ENCODE data around the gene ARHGAP28. TPM values are rescaled to one million over a fixed set of nuclear protein-coding genes. Genes with fewer than 3 reads are reported as not detected.

Gene ARHGAP28
- total RNA-seq, 1 experiment from 2014 or later: 1.9 TPM

DNA sequence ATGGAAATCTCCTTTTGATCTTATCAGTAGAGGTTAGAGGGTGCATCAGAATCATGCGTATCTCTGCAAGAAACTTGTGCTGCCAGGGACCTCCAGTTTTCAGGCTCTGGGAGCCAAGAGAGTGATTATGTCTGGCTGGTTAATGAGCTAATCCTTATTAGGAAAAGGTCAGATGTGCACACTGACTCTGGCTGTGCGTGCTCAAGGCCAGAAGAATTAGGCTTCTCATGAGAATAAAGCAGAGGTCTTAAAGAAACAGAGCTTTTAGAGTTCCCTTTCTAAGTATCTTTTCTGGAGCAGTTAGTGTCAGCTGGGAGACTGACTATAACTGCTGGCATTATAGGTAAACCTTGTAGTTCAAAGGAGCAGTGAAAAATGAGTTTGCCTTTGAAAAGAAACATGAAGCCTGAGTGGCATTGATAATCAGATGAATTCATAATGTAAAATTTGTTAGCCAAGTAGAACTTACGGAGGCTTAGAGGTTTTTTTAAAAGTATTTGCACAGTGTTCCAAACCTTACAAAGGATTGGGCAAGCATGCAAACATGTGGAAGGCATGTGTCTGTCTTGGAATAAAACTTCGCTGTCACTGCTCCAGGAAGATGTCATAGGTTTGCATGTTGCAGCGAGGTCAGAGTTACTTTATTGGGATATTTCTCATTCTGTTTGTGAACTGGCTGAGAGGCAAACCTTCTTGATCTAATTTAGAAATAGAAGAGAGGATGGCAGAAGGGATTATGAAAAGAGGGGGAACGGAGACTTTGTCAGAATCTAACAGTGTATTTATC is 151.7 kb downstream of the ARHGAP28 start:
- H3K27me3 ChIP-seq (replicated peaks): 0 out of 2 replicates have a peak, but pooled peaks cover 2% of the 10 kb centered on the region
- DNase-seq (ENCODE audit: low read depth in 1 of 2, low spot score in 2 of 2): no peak
- no peak overlapping the region for H3K27ac ChIP-seq

DNA sequence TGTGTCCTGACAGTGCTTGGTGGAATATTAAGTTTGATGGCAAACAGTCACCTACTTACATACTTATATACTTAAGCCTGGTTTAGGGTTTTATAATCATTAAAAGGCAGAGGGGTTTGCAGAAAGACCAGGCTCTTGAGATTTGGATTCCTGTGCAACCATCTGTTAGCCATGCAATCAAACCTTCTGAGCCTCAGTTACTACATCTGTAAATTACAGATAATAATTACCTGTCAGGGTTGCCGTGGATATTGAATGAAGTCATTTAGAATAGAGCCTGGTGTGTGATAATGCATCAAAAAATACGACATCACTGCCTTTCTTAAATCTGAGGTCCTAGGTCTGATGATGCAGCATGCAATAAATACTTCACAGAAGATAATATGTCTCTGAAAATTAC is 152.9 kb downstream of the ARHGAP28 start:
- H3K4me1 ChIP-seq (replicated peaks): no peaks in the 10 kb centered on the region
- no peak overlapping the region for H3K4me3 ChIP-seq
- no peaks in the 10 kb centered on the region for H3K36me3 ChIP-seq
- no peaks in the 10 kb centered on the region for H3K9me3 ChIP-seq (replicated peaks)
- no peak for DNase-seq (ENCODE audit: low read depth in 1 of 2, low spot score in 2 of 2)
- no peak overlapping the region for H3K27ac ChIP-seq
- no peaks in the 10 kb centered on the region for H3K27me3 ChIP-seq (replicated peaks)

More for the DNA sequence above, 151.7 kb downstream of the ARHGAP28 start:
- H3K4me1 ChIP-seq (replicated peaks): no peaks in the 10 kb centered on the region
- no peaks in the 10 kb centered on the region for H3K9me3 ChIP-seq (replicated peaks)
- no peaks in the 10 kb centered on the region for H3K36me3 ChIP-seq
- H3K4me3 ChIP-seq: no peak overlapping the region

DNA sequence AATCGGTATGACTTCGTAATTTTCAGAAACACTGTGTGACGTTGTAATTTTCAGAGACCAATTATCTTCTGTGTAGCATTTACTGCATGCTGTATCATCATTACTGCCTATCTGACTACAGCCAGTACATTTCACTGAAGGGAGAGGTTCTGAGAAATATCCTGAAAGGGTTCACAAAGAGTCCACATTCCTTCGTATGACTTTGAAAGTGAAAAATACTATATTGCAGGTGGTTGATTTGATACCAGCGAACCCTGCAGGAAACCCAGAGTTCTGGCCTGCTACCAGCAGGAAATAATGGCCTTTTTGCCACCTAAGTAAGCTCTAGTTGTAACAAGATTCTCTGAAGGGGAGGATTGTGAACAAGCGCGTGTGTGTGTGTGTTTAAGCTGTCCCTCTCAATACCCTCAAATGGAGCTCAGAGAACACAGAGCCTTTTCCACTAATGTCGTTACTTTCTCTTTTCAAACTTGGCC is 155.5 kb downstream of the ARHGAP28 start:
- H3K4me1 ChIP-seq (replicated peaks): no peaks in the 10 kb centered on the region
- H3K4me3 ChIP-seq: no peak overlapping the region
- DNase-seq (ENCODE audit: low read depth in 1 of 2, low spot score in 2 of 2): no peak
- H3K27ac ChIP-seq: no peak overlapping the region
- no peaks in the 10 kb centered on the region for H3K36me3 ChIP-seq
- H3K9me3 ChIP-seq (replicated peaks): no peaks in the 10 kb centered on the region
- no peaks in the 10 kb centered on the region for H3K27me3 ChIP-seq (replicated peaks)

DNA sequence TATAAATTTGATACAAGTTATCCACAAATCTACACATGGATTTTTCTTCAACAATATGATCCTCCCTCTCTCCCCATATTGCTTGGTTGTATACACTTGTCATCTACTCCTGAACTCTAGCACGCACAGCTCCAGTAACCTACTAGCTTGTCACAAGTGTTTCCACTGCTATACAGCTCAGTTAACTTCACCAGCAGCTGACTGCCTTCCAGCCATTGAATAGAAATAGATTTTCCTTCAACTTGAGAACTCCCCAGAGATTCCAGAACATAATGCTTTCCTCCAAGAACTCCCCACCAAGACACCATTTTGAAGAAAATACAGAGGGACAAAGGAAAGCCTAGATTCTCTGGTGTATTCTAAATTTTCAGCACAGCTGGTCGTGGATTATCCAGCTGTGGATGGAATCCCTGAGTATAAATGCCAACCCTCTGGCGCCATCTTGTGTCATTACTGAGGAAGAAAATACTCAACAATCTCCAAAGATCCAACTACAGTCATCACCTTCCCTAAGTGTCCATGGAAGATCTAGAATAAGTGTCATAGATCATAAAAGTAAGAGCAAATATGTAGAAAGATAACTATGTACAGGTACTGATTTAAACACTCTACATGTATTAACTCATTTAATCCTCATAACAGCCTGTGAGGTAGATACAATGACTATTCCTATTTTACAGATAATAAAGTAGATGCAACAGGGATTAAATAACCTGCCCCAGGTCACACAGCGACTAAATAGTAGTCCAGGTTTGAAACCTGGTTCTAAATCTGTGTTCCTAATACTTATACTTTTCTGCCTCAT is 156.7 kb downstream of the ARHGAP28 start:
- Histone ChIP-seq H3K27ac (no peak overlapping the region), H3K36me3 (no peaks in the 10 kb centered on the region), H3K4me1 (replicated peaks) (no peaks in the 10 kb centered on the region), H3K27me3 (replicated peaks) (no peaks in the 10 kb centered on the region), H3K9me3 (replicated peaks) (no peaks in the 10 kb centered on the region), H3K4me3 (no peak overlapping the region)
- DNase-seq (ENCODE audit: low read depth in 1 of 2, low spot score in 2 of 2): peak in 1 of 2 experiments; percentile 26

DNA sequence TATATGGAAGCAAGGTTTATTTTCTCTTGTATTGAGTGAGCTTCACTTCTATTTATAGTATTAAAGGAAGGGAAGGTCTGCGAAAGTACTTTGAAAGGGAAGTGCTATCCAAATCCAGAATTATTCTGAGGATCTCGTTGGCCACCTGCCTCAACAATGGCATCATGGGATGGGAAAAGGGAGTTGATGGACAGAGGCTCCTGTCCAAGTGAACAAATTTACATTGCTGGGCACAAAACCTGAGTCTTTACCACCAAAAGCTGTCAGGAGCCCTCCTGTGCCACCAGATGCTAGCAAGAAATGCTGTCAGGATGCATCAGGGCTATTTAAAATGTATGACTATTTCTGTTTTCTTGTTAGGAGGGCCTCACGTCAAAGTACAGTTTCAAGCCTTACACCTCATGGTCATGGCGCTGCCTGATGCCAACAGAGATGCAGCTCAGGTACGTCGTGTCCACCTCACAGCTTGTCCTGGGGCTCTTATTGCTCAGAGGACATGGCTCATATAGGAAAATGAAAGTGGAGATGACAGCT is 157.3 kb downstream of the ARHGAP28 start:
- no peak overlapping the region for H3K27ac ChIP-seq
- H3K4me1 ChIP-seq (replicated peaks): no peaks in the 10 kb centered on the region
- H3K27me3 ChIP-seq (replicated peaks): no peaks in the 10 kb centered on the region
- no peaks in the 10 kb centered on the region for H3K36me3 ChIP-seq
- DNase-seq (ENCODE audit: low read depth in 1 of 2, low spot score in 2 of 2): no peak
- no peaks in the 10 kb centered on the region for H3K9me3 ChIP-seq (replicated peaks)
- no peak overlapping the region for H3K4me3 ChIP-seq

DNA sequence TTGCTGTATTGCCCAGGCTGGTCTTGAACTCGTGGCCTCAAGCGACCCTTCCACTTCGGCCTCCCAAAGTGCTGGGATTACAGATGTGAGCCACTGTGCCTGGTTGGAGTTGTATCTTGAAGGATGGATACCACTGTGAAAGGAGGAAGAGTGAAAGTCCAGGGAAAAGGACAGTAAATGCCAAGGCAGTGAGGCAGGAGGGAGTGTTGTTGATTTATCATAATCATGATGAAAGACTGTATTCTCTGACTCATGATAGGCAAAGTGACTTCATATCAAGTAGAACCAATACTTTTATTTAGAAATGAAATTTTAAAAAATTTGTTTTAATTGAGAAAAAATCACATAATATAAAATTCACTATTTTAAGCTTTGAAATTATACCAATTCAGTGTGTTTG is 162.3 kb downstream of the ARHGAP28 start:
- no peaks in the 10 kb centered on the region for H3K36me3 ChIP-seq
- no peaks in the 10 kb centered on the region for H3K27me3 ChIP-seq (replicated peaks)
- no peak overlapping the region for H3K27ac ChIP-seq
- H3K4me1 ChIP-seq (replicated peaks): no peaks in the 10 kb centered on the region
- no peak overlapping the region for H3K4me3 ChIP-seq
- no peak for DNase-seq (ENCODE audit: low read depth in 1 of 2, low spot score in 2 of 2)
- no peaks in the 10 kb centered on the region for H3K9me3 ChIP-seq (replicated peaks)

DNA sequence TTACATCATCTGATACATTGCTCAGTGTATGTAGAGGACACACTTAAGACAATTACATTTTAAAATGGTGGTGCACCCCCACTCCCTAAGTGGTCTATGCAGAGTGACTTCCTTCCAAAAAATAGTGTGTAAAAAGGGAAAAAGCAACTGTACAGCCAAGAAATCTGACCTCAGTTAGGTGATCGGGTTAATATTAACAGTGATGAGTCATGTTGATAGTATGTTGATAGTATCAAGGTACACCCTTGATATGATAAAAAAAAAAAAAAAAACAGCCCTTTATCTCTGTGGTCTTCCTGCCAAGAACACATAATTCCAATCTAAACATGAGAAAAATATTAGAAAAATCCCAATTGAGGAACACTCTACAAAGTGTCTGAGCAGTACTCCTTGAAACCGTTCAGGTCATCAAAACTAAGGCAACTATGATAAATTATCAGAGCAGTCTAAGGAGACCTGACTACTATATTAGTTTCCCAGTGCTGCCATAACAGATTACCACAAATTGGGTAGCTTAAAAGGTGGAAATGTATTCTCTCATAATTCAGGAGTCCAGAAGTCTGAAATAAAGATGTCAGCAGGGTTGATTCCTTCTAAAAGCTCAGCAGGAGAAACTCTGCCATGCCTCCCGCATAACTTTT is 171.9 kb downstream of the ARHGAP28 start:
- Histone ChIP-seq H3K27ac (no peak overlapping the region), H3K27me3 (replicated peaks) (no peaks in the 10 kb centered on the region), H3K4me3 (no peak overlapping the region), H3K36me3 (no peaks in the 10 kb centered on the region), H3K4me1 (replicated peaks) (no peaks in the 10 kb centered on the region), H3K9me3 (replicated peaks) (no peaks in the 10 kb centered on the region)
- DNase-seq (ENCODE audit: low read depth in 1 of 2, low spot score in 2 of 2): no peak

DNA sequence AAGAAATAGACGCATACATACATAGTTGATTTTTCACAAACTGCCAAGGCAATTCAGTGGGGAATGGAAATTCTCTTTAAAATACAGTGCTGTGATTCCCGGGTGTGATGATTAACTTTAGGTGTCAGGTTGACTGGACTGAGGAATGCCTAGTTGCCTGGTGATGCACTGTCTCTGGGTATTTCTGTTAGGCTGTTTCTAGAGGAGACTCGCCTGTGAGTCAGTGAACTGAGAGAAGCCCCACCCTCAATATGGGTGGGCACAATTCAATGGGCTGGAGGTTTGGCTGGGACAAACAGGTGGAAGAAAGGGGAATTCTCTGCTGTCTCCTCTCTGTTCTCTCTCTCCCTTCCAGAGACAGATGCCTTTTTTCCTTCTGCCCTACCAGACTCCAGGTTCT is 187.6 kb downstream of the ARHGAP28 start:
- no peak for DNase-seq (ENCODE audit: low read depth in 1 of 2, low spot score in 2 of 2)
- Histone ChIP-seq H3K36me3 (no peaks in the 10 kb centered on the region), H3K4me3 (no peak overlapping the region), H3K27me3 (replicated peaks) (peaks cover 3% of the 10 kb centered on the region; the same call in 1 of the 2 replicates), H3K4me1 (replicated peaks) (no peaks in the 10 kb centered on the region), H3K27ac (no peak overlapping the region), H3K9me3 (replicated peaks) (no peaks in the 10 kb centered on the region)

DNA sequence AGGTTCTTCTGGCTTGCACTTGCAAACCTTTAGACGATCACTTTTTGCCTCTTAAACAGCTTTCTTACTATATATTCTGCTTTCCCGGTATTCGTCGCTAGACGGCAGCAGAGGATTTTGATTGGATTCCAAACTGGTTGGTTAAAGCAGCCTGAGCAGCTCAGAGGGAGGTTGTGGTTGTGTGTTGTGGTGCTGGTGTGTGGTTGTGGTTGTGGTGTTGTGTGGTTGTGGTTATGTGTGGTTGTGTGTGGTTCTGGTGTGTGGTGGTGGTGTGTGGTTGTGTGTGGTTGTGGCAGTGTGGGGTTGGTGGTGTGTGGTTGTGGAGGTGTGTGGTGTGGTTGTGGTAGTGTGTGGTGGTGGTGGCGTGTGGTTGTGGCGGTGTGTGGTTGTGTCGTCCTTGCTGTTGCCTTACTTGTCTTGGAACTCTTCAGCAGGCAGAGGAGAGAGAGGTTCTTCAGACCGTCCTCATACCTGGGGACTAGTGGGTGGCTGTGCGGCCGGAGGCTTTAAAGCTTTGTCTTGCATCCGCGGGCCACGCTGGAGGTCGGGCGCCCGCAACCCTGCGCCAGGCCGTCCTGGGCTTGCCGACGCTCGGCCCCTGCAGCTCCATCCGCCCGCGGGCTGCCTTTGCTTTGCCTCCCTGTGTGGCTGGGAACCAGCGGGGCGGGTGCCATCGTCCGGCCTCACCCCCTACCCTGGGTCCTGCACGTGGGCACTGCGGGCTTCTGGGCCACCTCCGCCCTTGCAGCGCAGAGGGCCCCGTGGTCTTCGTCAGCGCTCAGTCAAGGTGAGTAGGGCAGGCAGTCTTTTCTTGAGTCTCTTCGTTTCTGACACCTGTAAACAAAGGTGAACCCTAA is 190.8 kb downstream of the ARHGAP28 start:
- H3K4me1 ChIP-seq (replicated peaks): no peaks in the 10 kb centered on the region
- no peaks in the 10 kb centered on the region for H3K9me3 ChIP-seq (replicated peaks)
- no peak overlapping the region for H3K27ac ChIP-seq
- DNase-seq (ENCODE audit: low read depth in 1 of 2, low spot score in 2 of 2): peak; percentile 31 to 61
- no peak overlapping the region for H3K4me3 ChIP-seq
- H3K36me3 ChIP-seq: no peaks in the 10 kb centered on the region
- H3K27me3 ChIP-seq (replicated peaks): no peaks in the 10 kb centered on the region; the same call in 1 of the 2 replicates

DNA sequence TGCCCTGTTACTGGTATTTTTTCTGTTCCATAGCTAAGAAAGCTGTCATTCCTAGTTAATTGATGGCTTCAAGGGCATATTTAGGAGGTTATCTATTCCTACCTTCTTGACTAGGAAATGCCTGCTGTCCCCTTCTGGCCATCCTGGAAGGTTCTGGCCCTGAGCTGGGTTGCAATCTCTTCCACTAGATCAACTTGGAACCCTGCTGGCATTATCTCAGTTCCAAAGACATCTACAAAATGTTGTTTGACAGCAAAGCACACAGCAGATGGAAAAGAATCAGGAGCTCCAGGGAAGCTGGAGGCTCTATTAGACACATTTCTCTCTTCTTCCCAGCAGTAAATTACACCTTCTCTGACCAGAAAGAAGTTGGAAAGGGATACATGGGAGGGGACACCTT is 192.1 kb downstream of the ARHGAP28 start:
- no peaks in the 10 kb centered on the region for H3K4me1 ChIP-seq (replicated peaks)
- no peak overlapping the region for H3K27ac ChIP-seq
- no peak overlapping the region for H3K4me3 ChIP-seq
- no peaks in the 10 kb centered on the region; the same call in 1 of the 2 replicates for H3K27me3 ChIP-seq (replicated peaks)
- DNase-seq (ENCODE audit: low read depth in 1 of 2, low spot score in 2 of 2): no peak
- no peaks in the 10 kb centered on the region for H3K36me3 ChIP-seq
- H3K9me3 ChIP-seq (replicated peaks): no peaks in the 10 kb centered on the region

DNA sequence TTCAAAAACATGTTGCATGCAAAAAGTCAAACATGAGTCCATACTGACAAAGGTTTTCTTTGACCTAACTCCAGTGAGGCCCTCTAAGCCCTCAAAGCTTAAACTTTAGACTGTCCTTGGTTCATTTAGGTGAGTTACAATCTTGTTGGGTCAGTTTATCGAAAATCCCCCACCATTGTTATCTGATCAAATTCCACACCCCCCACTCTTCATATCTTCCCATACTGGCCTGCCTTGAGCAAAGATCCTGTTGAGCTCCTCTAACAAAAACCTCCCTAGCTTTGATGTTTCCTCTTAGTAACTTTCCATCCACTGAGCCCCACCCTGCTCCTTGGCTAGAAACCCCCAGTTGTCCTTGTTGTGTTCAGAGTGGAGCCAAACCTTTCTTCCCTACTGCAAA is 193.7 kb downstream of the ARHGAP28 start:
- no peaks in the 10 kb centered on the region for H3K4me1 ChIP-seq (replicated peaks)
- DNase-seq (ENCODE audit: low read depth in 1 of 2, low spot score in 2 of 2): no peak
- H3K27ac ChIP-seq: no peak overlapping the region
- H3K27me3 ChIP-seq (replicated peaks): no peaks in the 10 kb centered on the region; the same call in 1 of the 2 replicates
- H3K4me3 ChIP-seq: no peak overlapping the region
- H3K36me3 ChIP-seq: no peaks in the 10 kb centered on the region
- no peaks in the 10 kb centered on the region for H3K9me3 ChIP-seq (replicated peaks)

DNA sequence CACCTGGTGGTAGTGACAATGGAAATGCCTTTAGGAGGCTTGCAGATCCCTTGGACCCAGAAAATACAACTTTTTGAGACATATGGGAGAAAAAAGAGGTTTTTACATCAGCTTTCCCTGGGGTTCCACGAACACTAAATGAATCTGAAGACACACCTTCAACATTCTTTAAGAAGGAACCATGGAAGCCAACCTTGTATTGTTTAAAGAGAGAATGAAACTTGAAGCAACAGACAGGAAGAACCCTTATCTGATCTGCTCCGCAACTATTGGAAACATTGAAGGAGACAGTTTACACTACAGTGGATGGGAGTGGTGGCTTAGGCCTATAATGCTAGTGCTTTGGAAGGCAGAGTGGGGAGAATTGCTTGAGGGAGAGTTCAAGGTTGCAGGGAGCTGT is 197.6 kb downstream of the ARHGAP28 start:
- H3K27ac ChIP-seq: no peak overlapping the region
- no peaks in the 10 kb centered on the region for H3K9me3 ChIP-seq (replicated peaks)
- H3K27me3 ChIP-seq (replicated peaks): no peaks in the 10 kb centered on the region

DNA sequence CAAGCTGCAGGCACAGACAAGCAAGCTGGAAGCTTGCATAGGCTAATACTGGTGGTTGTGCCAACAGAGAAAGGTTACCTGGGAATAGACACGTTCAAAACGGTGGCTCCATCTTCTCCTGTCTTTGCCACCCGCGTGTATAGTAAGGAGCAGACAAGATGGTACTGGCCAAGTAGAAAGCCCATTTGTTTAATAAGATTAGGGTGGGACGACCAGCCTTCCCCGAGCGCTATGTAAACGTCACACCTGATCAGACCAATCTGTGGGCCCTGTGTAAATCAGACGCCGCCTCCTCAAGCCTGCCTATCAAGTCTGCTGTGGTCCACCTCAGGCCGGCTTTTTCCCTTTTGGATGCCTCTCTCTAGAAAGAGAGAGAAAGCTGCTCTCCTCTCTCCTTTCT is 198.8 kb downstream of the ARHGAP28 start:
- H3K9me3 ChIP-seq (replicated peaks): no peaks in the 10 kb centered on the region
- DNase-seq (ENCODE audit: low read depth in 1 of 2, low spot score in 2 of 2): no peak
- H3K27me3 ChIP-seq (replicated peaks): no peaks in the 10 kb centered on the region
- H3K36me3 ChIP-seq: no peaks in the 10 kb centered on the region
- H3K27ac ChIP-seq: no peak overlapping the region
- H3K4me3 ChIP-seq: no peak overlapping the region
- no peaks in the 10 kb centered on the region for H3K4me1 ChIP-seq (replicated peaks)

More for the DNA sequence above, 197.6 kb downstream of the ARHGAP28 start:
- Histone ChIP-seq H3K4me1 (replicated peaks) (no peaks in the 10 kb centered on the region), H3K36me3 (no peaks in the 10 kb centered on the region), H3K4me3 (no peak overlapping the region)
- no peak for DNase-seq (ENCODE audit: low read depth in 1 of 2, low spot score in 2 of 2)
